Endothelial cell (in vitro differentiated cells): ENCODE measurements around the gene FOXI1. TPM values are rescaled to one million over a fixed set of nuclear protein-coding genes. Genes with fewer than 3 reads are reported as not detected.
"Not testable (repeated sequence)": the region's sequence is repeated elsewhere in the genome, so short reads cannot be mapped to it uniquely, and the experiment has no call there.

Experiments used
- DNase-seq: peaks from one replicate; pipeline ENCODE4 v3.0.0; 2021; ENCODE audit warnings: low spot score
- H3K27ac Mint-ChIP-seq: one replicate; pipeline ENCODE4 v1.8.0; 2021; ENCODE audit warnings: mixed read lengths, inconsistent platforms; ENCODE audit not compliant: unreplicated experiment
- H3K27me3 Mint-ChIP-seq: one replicate; pipeline ENCODE4 v1.8.0; 2021; ENCODE audit warnings: mild to moderate bottlenecking, moderate library complexity, mixed read lengths, inconsistent platforms; ENCODE audit not compliant: unreplicated experiment
- H3K36me3 Mint-ChIP-seq: one replicate; pipeline ENCODE4 v1.8.0; 2021; ENCODE audit warnings: mild to moderate bottlenecking, low read depth, mixed read lengths, inconsistent platforms; ENCODE audit not compliant: unreplicated experiment
- H3K4me1 Mint-ChIP-seq: one replicate; pipeline ENCODE4 v1.8.0; 2021; ENCODE audit warnings: mild to moderate bottlenecking, mixed read lengths, inconsistent platforms; ENCODE audit not compliant: unreplicated experiment
- H3K4me3 Mint-ChIP-seq: one replicate; pipeline ENCODE4 v1.8.0; 2021; ENCODE audit warnings: mild to moderate bottlenecking, mixed read lengths, inconsistent platforms; ENCODE audit not compliant: unreplicated experiment
- H3K9me3 Mint-ChIP-seq: one replicate; pipeline ENCODE4 v1.8.0; 2021; ENCODE audit warnings: mixed read lengths, inconsistent platforms; ENCODE audit not compliant: unreplicated experiment
- total RNA-seq: library from RNA; stranded (reverse); fragmentation: NEBNext Ultra II Directional; extraction: Animal tissue kit (Norgen Biotek cat#: 25700); gene quantifications from one replicate; pipeline ENCODE4 v1.2.1, GENCODE V29; 2021; ENCODE audit not compliant: unreplicated experiment
- TF ChIP-seq, protein P1 (sequence below): fragments of 200-600 bp; sonication (generic); IDR thresholded peaks from one replicate; pipeline ENCODE4 v1.5.0; 2021; ENCODE audit warnings: antibody characterized with exemption; ENCODE audit not compliant: unreplicated experiment

FOXI1 gene
- total RNA-seq, 1 donor from 2014 or later, result 2.2 TPM

DNA sequence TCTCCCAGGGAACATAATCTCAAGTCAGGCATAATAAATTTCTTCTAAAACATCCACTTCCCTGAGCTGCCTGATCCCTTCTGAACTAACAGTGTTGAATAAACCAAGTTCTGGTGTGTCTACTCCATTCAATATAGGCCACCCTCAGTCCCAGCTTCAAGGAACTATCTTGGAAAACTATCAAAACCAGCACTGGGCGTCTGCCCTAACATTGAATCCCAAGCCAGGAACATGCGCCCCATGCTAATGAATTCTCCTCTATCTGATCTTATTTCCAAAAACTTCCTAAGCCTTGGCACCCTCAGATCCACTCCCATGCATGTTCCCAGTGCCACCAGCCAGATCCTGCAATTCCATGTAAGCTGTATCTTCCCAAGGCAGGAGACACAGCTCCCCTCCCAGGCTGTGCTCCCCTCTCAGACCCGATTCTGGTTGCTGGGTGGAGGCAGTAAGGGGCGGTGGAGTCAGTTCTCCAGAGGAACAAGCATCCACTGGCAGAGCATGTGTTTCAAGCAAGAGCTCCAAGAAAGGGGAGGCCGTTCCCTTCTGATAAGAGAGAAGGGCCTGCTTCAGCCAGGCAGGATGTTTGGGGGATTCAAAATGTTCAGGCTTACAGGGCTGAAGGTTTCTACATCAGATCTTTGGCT, 13.1 kb upstream of the FOXI1 start:
- peak; percentile 23 for DNase-seq
- peaks cover 14% of the 10 kb centered on the region for H3K36me3 Mint-ChIP-seq
- peaks cover 59% of the 10 kb centered on the region for H3K4me1 Mint-ChIP-seq
- H3K4me3 Mint-ChIP-seq, result peak overlapping the region; percentile 3
- peaks cover 7% of the 10 kb centered on the region for H3K27me3 Mint-ChIP-seq
- H3K9me3 Mint-ChIP-seq, result no peaks in the 10 kb centered on the region
- H3K27ac Mint-ChIP-seq, result peak overlapping the region; percentile 96
- TF ChIP-seq, protein P1, sequence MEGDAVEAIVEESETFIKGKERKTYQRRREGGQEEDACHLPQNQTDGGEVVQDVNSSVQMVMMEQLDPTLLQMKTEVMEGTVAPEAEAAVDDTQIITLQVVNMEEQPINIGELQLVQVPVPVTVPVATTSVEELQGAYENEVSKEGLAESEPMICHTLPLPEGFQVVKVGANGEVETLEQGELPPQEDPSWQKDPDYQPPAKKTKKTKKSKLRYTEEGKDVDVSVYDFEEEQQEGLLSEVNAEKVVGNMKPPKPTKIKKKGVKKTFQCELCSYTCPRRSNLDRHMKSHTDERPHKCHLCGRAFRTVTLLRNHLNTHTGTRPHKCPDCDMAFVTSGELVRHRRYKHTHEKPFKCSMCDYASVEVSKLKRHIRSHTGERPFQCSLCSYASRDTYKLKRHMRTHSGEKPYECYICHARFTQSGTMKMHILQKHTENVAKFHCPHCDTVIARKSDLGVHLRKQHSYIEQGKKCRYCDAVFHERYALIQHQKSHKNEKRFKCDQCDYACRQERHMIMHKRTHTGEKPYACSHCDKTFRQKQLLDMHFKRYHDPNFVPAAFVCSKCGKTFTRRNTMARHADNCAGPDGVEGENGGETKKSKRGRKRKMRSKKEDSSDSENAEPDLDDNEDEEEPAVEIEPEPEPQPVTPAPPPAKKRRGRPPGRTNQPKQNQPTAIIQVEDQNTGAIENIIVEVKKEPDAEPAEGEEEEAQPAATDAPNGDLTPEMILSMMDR, result no peak

DNA sequence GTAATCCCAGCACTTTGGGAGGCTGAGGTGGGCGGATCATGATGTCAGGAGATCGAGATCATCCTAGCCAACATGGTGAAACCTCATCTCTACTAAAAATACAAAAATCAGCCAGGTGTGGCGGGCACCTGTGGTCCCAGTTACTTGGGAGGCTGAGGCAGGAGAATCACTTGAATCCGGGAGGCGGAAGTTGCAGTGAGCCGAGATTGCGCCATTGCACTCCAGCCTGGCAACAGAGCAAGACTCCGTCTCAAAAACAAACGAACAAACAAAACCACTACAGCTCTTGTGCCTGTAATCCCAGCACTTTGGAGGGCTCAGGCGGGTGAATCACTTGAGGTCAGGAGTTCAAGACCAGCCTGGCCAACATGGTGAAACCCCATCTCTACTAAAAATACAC, 11.4 kb upstream of the FOXI1 start:
- not testable (repeated sequence) for H3K36me3 Mint-ChIP-seq, H3K27me3 Mint-ChIP-seq, H3K9me3 Mint-ChIP-seq, DNase-seq, H3K4me3 Mint-ChIP-seq
- Mint-ChIP-seq H3K4me1 (peaks cover 72% of the 10 kb centered on the region), H3K27ac (peak overlapping the region; percentile 96)

DNA sequence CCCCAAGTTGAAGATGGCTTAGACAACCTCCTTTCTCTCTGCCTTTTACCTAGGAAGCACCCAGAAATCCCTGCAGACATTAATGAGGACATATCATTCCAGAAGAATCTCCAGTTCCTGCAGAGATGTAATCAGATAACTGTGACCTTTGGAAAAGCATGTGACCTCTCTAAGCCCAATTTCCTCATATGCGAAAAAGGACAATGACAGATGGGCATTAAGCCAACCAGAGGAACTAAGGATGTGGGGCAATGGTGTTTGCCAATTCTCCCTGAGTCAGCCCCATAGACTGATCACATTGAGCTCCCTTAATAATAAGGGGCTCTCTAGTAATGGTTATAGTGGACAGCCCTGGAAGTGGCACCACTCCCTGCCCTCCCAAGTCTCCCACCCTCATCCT, 10.1 kb upstream of the FOXI1 start:
- Mint-ChIP-seq H3K27me3 (peaks cover 10% of the 10 kb centered on the region), H3K4me1 (peaks cover 85% of the 10 kb centered on the region), H3K9me3 (peaks cover 7% of the 10 kb centered on the region), H3K27ac (peak overlapping the region; percentile 48), H3K36me3 (peaks cover 5% of the 10 kb centered on the region), H3K4me3 (peak overlapping the region; percentile 24)
- TF ChIP-seq, protein P1, result no peak
- no peak for DNase-seq

DNA sequence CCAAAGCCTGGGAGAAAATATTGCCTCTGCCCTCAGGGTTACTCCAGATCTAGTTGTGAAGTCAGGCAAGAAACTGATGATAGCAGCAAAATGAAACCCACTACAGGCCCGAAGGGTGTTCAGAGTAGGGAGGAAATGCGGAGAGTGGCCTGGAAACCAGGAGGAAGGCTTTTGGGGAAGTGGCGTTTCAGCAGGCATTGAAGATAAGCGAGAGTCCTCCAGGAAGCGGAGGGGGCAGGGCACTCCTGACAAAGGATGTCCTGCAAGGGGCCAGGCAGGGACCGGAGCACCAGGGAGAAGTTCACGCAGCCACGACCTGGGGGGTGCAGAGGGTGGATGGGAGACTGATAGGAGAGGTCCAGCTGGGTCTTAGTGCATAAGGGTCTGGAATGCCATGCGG, 7.8 kb upstream of the FOXI1 start:
- Mint-ChIP-seq H3K27me3 (peaks cover 8% of the 10 kb centered on the region), H3K36me3 (no peaks in the 10 kb centered on the region), H3K4me3 (peak overlapping the region; percentile 57), H3K9me3 (peaks cover 7% of the 10 kb centered on the region), H3K4me1 (peaks cover 68% of the 10 kb centered on the region), H3K27ac (peak overlapping the region; percentile 94)
- TF ChIP-seq, protein P1, result no peak
- peak; percentile 69 for DNase-seq

DNA sequence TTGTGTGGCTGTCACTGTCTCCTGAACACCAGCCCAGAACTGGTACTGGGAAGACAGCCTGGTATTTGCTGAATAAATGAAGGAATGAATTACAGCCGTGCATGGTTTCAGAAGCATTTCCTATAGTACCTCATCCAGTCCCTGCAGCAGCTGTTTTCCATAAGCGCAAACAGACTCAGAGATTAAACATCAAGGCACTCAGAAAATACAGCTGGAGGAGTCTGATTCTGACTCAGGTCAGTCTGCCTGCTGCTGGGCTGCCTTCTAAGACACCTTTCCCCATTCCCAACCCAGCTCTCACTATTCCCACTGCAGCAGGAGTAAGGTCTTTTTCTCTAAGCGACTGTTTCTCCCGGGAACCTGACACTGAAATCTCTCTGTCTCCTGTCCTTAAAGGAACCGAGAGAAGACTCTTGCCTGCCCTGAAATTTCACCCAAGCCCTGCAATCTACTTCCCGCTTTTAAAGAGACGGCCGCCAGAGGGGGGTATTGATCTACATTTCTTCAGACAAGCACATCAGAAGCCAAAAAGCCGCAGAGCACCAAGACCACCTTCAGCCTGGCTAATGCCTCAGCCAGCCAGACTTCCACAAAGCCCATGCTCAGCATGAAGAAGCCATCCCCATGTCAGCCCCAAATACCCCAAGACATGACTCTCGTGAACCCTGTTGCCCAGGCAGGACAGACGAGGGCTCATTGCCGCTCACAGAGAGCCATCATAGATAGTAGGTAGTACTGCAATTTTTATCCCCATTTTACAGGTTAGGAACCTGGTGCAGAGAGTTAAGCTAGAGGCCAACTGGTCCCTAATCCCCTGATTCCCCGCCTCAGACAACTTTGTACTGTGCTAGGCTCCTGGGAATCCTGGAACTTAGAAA, 5.4 kb upstream of the FOXI1 start:
- H3K4me1 Mint-ChIP-seq, result peaks cover 51% of the 10 kb centered on the region
- H3K27ac Mint-ChIP-seq, result peak overlapping the region; percentile 98
- H3K27me3 Mint-ChIP-seq, result peaks cover 11% of the 10 kb centered on the region
- peak overlapping the region; percentile 31 for H3K4me3 Mint-ChIP-seq
- TF ChIP-seq, protein P1, result peak; percentile 74
- H3K36me3 Mint-ChIP-seq, result peaks cover 5% of the 10 kb centered on the region
- peak; percentile 87 for DNase-seq
- H3K9me3 Mint-ChIP-seq, result peaks cover 7% of the 10 kb centered on the region
